GM12878 (cell line): ENCODE data around the gene MPHOSPH9. TPM values are rescaled to one million over a fixed set of nuclear protein-coding genes. Genes with fewer than 3 reads are reported as not detected.
A peak's percentile ranks its signal among the peaks of the same experiment; 100 is the strongest.

Experiments
- ATF7 ChIP-seq: fragments of 450-650 bp; IDR thresholded peaks from 2 replicates; pipeline ENCODE4 v1.6.1; 2016; ENCODE audit warnings: low read depth, mild to moderate bottlenecking
- CHD1 ChIP-seq: IDR thresholded peaks from 2 replicates; pipeline ENCODE4 v1.6.1; 2012; ENCODE audit warnings: low read depth, low read length, improper control_type of control experiment
- EP300 ChIP-seq, 2 experiments: fragments of 150-350 bp in 1 of 2; IDR thresholded peaks; 2 replicates each; pipeline ENCODE4 v1.6.1; 2011 to 2012; ENCODE audit warnings: low read depth in 2 of 2, low read length in 2 of 2, borderline replicate concordance in 1 of 2, improper control_type of control experiment in 1 of 2, inconsistent platforms in 1 of 2; ENCODE audit not compliant: control insufficient read depth in 1 of 2
- NFYA ChIP-seq: IDR thresholded peaks from 2 replicates; pipeline ENCODE4 v1.6.1; 2011; ENCODE audit warnings: low read depth, mild to moderate bottlenecking, low read length, improper control_type of control experiment, borderline replicate concordance
- PAX5 ChIP-seq: IDR thresholded peaks from 2 replicates; pipeline ENCODE4 v1.6.1; 2011; ENCODE audit warnings: low read depth, low read length, borderline replicate concordance
- SPI1 ChIP-seq: IDR thresholded peaks from 2 replicates; pipeline ENCODE4 v1.6.1; 2011; ENCODE audit warnings: low read depth, mild to moderate bottlenecking, low read length, moderate library complexity, borderline replicate concordance; ENCODE audit not compliant: insufficient read depth
- ZNF622 ChIP-seq: fragments of 450-650 bp; IDR thresholded peaks from 2 replicates; pipeline ENCODE4 v1.6.1; 2017; ENCODE audit warnings: mild to moderate bottlenecking, inconsistent platforms
- polyA plus RNA-seq, 11 experiments: library from polyadenylated mRNA; depleted of rRNA in 4 of 11; unstranded in 6 of 11; stranded (reverse) in 5 of 11; fragments of >200 nt; fragmentation: Nextera tagmentation in 4 of 11; fragmentation: Illumina TruSeq in 1 of 11; extraction: Ambion mirVana in 4 of 11; extraction: Trizol in 1 of 11; gene quantifications; 1 replicate in 1 of 11; 2 replicates in 10 of 11; pipeline versions ENCODE4 v1.2.1 to v1.2.3, GENCODE V29; 2011 to 2016; ENCODE audit warnings: inconsistent platforms in 2 of 11, missing spikeins in 2 of 11, low read depth in 1 of 11
- total RNA-seq, 4 experiments: library from RNA; depleted of rRNA in 3 of 4; stranded (reverse); fragments of >200 nt in 3 of 4; fragmentation: Illumina TruSeq in 1 of 4; extraction: Trizol in 1 of 4; gene quantifications; 2 replicates each; pipeline versions ENCODE4 v1.2.1 to v1.2.3, GENCODE V29; 2013 to 2021
- TF ChIP-seq, protein P1 (sequence below): fragments of 450-650 bp; IDR thresholded peaks from 2 replicates; pipeline ENCODE4 v1.6.1; 2017; ENCODE audit warnings: mild to moderate bottlenecking, low read depth, inconsistent platforms; ENCODE audit not compliant: poor library complexity, severe bottlenecking
- TF ChIP-seq, protein P2 (sequence below): IDR thresholded peaks from 2 replicates; pipeline ENCODE4 v1.6.1; 2011; ENCODE audit warnings: borderline replicate concordance, low read depth, mild to moderate bottlenecking, moderate library complexity, low read length; ENCODE audit not compliant: insufficient read depth, poor library complexity, severe bottlenecking
- TF ChIP-seq, protein P3 (sequence below): fragments of 450-650 bp; IDR thresholded peaks from 2 replicates; pipeline ENCODE4 v1.6.1; 2018; ENCODE audit warnings: mild to moderate bottlenecking, low read depth, moderate library complexity; ENCODE audit not compliant: partially characterized antibody
- TF ChIP-seq, protein P4 (sequence below): fragments of 450-650 bp; formaldehyde crosslinking; IDR thresholded peaks from 2 replicates; pipeline ENCODE4 v1.5.0; 2022; ENCODE audit warnings: mild to moderate bottlenecking, missing genetic modification characterization
- TF ChIP-seq, protein P5 (sequence below): fragments of 450-650 bp; IDR thresholded peaks from 2 replicates; pipeline ENCODE4 v1.6.1; 2016; ENCODE audit warnings: mild to moderate bottlenecking
- TF ChIP-seq, protein P6 (sequence below): fragments of 150-350 bp; IDR thresholded peaks from 2 replicates; pipeline ENCODE4 v1.6.1; 2016; ENCODE audit warnings: low read depth, low read length

Gene MPHOSPH9
- total and polyA plus RNA-seq, 10 of the 15 experiments (the other 5 are each of a cell fraction or from before 2014, with no cell fraction given) = 11.5 to 72.2 (median 45.7) TPM

DNA sequence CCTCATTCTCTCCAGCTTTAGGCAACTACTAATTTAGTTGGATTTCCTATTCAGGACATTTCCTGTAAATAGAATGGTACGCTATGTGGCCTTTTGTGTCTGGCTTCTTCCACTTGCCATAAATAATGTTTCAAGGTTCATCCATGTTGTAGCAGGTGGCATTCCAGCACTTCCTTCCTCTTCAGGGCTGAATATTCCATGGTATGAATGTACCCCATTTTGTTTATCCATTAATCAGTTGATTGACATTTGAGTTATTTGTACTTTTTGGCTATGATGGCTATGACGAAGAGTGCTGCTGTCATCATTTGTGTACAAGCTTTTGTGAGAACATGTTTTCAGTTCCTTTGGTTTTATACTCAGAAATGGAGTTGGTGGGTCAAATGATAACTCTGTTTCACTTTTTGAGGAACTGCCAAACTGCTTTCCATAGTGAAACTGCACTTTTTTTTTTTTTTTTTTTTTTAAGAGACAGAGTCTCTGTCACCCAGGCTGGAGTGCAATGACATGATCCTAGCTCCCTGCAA, 45.2 kb upstream of the MPHOSPH9 start (continued):
- TF ChIP-seq, protein P1, sequence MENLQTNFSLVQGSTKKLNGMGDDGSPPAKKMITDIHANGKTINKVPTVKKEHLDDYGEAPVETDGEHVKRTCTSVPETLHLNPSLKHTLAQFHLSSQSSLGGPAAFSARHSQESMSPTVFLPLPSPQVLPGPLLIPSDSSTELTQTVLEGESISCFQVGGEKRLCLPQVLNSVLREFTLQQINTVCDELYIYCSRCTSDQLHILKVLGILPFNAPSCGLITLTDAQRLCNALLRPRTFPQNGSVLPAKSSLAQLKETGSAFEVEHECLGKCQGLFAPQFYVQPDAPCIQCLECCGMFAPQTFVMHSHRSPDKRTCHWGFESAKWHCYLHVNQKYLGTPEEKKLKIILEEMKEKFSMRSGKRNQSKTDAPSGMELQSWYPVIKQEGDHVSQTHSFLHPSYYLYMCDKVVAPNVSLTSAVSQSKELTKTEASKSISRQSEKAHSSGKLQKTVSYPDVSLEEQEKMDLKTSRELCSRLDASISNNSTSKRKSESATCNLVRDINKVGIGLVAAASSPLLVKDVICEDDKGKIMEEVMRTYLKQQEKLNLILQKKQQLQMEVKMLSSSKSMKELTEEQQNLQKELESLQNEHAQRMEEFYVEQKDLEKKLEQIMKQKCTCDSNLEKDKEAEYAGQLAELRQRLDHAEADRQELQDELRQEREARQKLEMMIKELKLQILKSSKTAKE = peak; percentile 75
- TF ChIP-seq ZNF622 = no peak
- TF ChIP-seq SPI1 = peak; percentile 93
- TF ChIP-seq, protein P2, sequence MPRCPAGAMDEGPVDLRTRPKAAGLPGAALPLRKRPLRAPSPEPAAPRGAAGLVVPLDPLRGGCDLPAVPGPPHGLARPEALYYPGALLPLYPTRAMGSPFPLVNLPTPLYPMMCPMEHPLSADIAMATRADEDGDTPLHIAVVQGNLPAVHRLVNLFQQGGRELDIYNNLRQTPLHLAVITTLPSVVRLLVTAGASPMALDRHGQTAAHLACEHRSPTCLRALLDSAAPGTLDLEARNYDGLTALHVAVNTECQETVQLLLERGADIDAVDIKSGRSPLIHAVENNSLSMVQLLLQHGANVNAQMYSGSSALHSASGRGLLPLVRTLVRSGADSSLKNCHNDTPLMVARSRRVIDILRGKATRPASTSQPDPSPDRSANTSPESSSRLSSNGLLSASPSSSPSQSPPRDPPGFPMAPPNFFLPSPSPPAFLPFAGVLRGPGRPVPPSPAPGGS = no peak
- TF ChIP-seq EP300 (IDR thresholded peaks at IDR 0.05; ENCODE audit: borderline replicate concordance in 1 of 2, control insufficient read depth in 1 of 2, low read depth in 2 of 2, low read length in 2 of 2) = peak; percentile 91 to 94
- TF ChIP-seq PAX5 = peak; percentile 38; the same call in 1 of the 2 replicates
- no peak for TF ChIP-seq NFYA
- TF ChIP-seq, protein P3, sequence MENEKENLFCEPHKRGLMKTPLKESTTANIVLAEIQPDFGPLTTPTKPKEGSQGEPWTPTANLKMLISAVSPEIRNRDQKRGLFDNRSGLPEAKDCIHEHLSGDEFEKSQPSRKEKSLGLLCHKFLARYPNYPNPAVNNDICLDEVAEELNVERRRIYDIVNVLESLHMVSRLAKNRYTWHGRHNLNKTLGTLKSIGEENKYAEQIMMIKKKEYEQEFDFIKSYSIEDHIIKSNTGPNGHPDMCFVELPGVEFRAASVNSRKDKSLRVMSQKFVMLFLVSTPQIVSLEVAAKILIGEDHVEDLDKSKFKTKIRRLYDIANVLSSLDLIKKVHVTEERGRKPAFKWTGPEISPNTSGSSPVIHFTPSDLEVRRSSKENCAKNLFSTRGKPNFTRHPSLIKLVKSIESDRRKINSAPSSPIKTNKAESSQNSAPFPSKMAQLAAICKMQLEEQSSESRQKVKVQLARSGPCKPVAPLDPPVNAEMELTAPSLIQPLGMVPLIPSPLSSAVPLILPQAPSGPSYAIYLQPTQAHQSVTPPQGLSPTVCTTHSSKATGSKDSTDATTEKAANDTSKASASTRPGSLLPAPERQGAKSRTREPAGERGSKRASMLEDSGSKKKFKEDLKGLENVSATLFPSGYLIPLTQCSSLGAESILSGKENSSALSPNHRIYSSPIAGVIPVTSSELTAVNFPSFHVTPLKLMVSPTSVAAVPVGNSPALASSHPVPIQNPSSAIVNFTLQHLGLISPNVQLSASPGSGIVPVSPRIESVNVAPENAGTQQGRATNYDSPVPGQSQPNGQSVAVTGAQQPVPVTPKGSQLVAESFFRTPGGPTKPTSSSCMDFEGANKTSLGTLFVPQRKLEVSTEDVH = peak; percentile 46
- no peak for TF ChIP-seq CHD1
- TF ChIP-seq, protein P4, sequence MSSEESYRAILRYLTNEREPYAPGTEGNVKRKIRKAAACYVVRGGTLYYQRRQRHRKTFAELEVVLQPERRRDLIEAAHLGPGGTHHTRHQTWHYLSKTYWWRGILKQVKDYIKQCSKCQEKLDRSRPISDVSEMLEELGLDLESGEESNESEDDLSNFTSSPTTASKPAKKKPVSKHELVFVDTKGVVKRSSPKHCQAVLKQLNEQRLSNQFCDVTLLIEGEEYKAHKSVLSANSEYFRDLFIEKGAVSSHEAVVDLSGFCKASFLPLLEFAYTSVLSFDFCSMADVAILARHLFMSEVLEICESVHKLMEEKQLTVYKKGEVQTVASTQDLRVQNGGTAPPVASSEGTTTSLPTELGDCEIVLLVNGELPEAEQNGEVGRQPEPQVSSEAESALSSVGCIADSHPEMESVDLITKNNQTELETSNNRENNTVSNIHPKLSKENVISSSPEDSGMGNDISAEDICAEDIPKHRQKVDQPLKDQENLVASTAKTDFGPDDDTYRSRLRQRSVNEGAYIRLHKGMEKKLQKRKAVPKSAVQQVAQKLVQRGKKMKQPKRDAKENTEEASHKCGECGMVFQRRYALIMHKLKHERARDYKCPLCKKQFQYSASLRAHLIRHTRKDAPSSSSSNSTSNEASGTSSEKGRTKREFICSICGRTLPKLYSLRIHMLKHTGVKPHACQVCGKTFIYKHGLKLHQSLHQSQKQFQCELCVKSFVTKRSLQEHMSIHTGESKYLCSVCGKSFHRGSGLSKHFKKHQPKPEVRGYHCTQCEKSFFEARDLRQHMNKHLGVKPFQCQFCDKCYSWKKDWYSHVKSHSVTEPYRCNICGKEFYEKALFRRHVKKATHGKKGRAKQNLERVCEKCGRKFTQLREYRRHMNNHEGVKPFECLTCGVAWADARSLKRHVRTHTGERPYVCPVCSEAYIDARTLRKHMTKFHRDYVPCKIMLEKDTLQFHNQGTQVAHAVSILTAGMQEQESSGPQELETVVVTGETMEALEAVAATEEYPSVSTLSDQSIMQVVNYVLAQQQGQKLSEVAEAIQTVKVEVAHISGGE = no peak
- TF ChIP-seq, protein P5, sequence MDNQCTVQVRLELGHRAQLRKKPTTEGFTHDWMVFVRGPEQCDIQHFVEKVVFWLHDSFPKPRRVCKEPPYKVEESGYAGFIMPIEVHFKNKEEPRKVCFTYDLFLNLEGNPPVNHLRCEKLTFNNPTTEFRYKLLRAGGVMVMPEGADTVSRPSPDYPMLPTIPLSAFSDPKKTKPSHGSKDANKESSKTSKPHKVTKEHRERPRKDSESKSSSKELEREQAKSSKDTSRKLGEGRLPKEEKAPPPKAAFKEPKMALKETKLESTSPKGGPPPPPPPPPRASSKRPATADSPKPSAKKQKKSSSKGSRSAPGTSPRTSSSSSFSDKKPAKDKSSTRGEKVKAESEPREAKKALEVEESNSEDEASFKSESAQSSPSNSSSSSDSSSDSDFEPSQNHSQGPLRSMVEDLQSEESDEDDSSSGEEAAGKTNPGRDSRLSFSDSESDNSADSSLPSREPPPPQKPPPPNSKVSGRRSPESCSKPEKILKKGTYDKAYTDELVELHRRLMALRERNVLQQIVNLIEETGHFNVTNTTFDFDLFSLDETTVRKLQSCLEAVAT = peak; percentile 58
- peak; percentile 94 for TF ChIP-seq ATF7
- TF ChIP-seq, protein P6, sequence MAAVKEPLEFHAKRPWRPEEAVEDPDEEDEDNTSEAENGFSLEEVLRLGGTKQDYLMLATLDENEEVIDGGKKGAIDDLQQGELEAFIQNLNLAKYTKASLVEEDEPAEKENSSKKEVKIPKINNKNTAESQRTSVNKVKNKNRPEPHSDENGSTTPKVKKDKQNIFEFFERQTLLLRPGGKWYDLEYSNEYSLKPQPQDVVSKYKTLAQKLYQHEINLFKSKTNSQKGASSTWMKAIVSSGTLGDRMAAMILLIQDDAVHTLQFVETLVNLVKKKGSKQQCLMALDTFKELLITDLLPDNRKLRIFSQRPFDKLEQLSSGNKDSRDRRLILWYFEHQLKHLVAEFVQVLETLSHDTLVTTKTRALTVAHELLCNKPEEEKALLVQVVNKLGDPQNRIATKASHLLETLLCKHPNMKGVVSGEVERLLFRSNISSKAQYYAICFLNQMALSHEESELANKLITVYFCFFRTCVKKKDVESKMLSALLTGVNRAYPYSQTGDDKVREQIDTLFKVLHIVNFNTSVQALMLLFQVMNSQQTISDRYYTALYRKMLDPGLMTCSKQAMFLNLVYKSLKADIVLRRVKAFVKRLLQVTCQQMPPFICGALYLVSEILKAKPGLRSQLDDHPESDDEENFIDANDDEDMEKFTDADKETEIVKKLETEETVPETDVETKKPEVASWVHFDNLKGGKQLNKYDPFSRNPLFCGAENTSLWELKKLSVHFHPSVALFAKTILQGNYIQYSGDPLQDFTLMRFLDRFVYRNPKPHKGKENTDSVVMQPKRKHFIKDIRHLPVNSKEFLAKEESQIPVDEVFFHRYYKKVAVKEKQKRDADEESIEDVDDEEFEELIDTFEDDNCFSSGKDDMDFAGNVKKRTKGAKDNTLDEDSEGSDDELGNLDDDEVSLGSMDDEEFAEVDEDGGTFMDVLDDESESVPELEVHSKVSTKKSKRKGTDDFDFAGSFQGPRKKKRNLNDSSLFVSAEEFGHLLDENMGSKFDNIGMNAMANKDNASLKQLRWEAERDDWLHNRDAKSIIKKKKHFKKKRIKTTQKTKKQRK = no peak
